Transverse colon (tissue), 3 donors: ENCODE results near the gene ONECUT2.

Experiments
- CTCF ChIP-seq, 5 experiments: fragments of 200-600 bp in 3 of 5; fragments of 450-650 bp in 2 of 5; sonication (generic) in 3 of 5; IDR thresholded peaks; 1 replicate in 2 of 5; 2 replicates in 3 of 5; pipeline ENCODE4 v1.5.1; 2016 to 2017; ENCODE audit warnings: antibody characterized with exemption in 5 of 5, inconsistent platforms in 3 of 5, mild to moderate bottlenecking in 2 of 5, moderate library complexity in 1 of 5
- EP300 ChIP-seq: sonication (generic); formaldehyde crosslinking; IDR thresholded peaks from one replicate; pipeline ENCODE4 v1.6.1; 2017; ENCODE audit warnings: antibody characterized with exemption, low read depth
- POLR2A ChIP-seq: fragments of 450-650 bp; IDR thresholded peaks from one replicate; pipeline ENCODE4 v1.6.1; 2016; ENCODE audit warnings: antibody characterized with exemption, mild to moderate bottlenecking, moderate library complexity

DNA sequence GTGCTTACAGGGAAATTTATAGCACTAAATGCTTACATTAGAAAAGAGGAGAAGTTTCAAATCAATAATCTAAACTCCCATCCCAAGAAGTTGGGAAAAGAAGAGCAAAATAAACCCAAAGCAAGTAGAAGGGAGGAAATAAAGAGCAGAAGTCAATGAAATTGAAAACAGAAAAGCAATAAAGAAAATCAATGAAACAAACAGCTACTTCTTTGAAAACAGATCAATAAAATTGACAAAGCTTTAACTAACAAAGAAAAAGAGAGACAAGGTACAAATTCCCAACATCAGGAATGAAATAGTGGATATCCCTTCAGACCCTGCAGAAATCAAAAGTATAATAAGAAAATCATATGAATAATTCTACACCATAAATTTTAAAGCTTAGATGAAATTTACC lies 25.5 kb upstream of the ONECUT2 start:
- TF ChIP-seq CTCF (IDR thresholded peaks at IDR 0.05) (no peak), POLR2A (no peak), EP300 (no peak)
